A549 (cell line): Measurements from ENCODE around the gene HSD11B2. TPM values are rescaled to one million over a fixed set of nuclear protein-coding genes. Genes with fewer than 3 reads are reported as not detected.

ENCODE experiments used
- ATAC-seq, 2 experiments: fragments of 200-7000 bp in 1 of 2; fragments of >200 bp in 1 of 2; cut with Nextera tagmentation in 1 of 2; cut with Tn5 transposase in 1 of 2; 3 replicates each; pipeline versions ENCODE4 v1.8.0 to v1.9.1; 2018 to 2020; ENCODE audit warnings: mild to moderate bottlenecking in 1 of 2, moderate library complexity in 1 of 2
- CTCF ChIA-PET: fragments of 300-600 bp; sonication (Branson Sonifier 250); formaldehyde crosslinking; extraction: SDS; loops from one replicate; lab custom pipeline; 2021; ENCODE audit warnings: antibody characterized with exemption, inconsistent platforms; lab: Yijun Ruan, JAX
- POLR2A ChIA-PET: fragments of 350-600 bp; formaldehyde crosslinking; extraction: SDS; loops from one replicate; lab custom pipeline; 2021; ENCODE audit warnings: antibody characterized with exemption, inconsistent platforms; lab: Yijun Ruan, JAX
- DNase-seq, 2 experiments: peaks; one replicate each; pipeline versions ENCODE4 v3.0.0 to v3.0.0-alpha.2; 2011 to 2016; ENCODE audit warnings: low read depth in 1 of 2, low spot score in 1 of 2
- FAIRE-seq: peaks from 2 replicates; lab custom pipeline; 2011; peaks lifted over from hg19 to GRCh38; lab: Jason Lieb, UNC
- H3K27ac ChIP-seq, 2 experiments: fragments of >200 bp; sonication (Bioruptor Twin); formaldehyde crosslinking; 3 replicates each; pipeline ENCODE4 v1.5.1; 2016 to 2017
- H3K4me1 ChIP-seq: fragments of >200 bp; sonication (Bioruptor Twin); formaldehyde crosslinking; 3 replicates; pipeline ENCODE4 v1.6.1; 2016
- H3K4me2 ChIP-seq: fragments of >200 bp; sonication (Bioruptor Twin); formaldehyde crosslinking; 3 replicates; pipeline ENCODE4 v1.6.1; 2016
- H3K4me3 ChIP-seq: fragments of >200 bp; sonication (Bioruptor Twin); formaldehyde crosslinking; 3 replicates; pipeline ENCODE4 v1.5.1; 2016
- H3K9me3 ChIP-seq: fragments of >200 bp; sonication (Bioruptor Twin); formaldehyde crosslinking; 3 replicates; pipeline ENCODE4 v1.6.1; 2016
- BHLHE40 ChIP-seq: IDR thresholded peaks from 2 replicates; pipeline ENCODE4 v1.6.1; 2012; ENCODE audit warnings: low read depth, low read length, inconsistent platforms
- CBX2 ChIP-seq: fragments of 200-600 bp; sonication (generic); IDR thresholded peaks from 2 replicates; pipeline ENCODE4 v1.6.1; 2016; ENCODE audit warnings: low read depth, mild to moderate bottlenecking, borderline replicate concordance
- EHMT2 ChIP-seq: fragments of 200-600 bp; sonication (generic); IDR thresholded peaks from 2 replicates; pipeline ENCODE4 v1.6.1; 2016; ENCODE audit warnings: antibody characterized with exemption, low read depth, mild to moderate bottlenecking, moderate library complexity
- EP300 ChIP-seq, 2 experiments: fragments of >200 bp; sonication (Bioruptor Twin); formaldehyde crosslinking; IDR thresholded peaks; 2 replicates in 1 of 2; 3 replicates in 1 of 2; pipeline ENCODE4 v1.6.1; 2016 to 2017
- FOSB ChIP-seq: fragments of 250-450 bp; sonication (Bioruptor Pico); IDR thresholded peaks from 2 replicates; pipeline ENCODE4 v1.5.0; 2020; ENCODE audit warnings: mild to moderate bottlenecking, moderate library complexity
- FOXS1 ChIP-seq: fragments of 250-450 bp; sonication (Bioruptor Pico); IDR thresholded peaks from 2 replicates; pipeline ENCODE4 v1.5.0; 2020; ENCODE audit warnings: mild to moderate bottlenecking, moderate library complexity
- HEYL ChIP-seq: fragments of 250-450 bp; sonication (Bioruptor Pico); IDR thresholded peaks from 2 replicates; pipeline ENCODE4 v1.8.0; 2021; ENCODE audit warnings: mild to moderate bottlenecking, moderate library complexity
- HOXA7 ChIP-seq: fragments of 250-450 bp; sonication (Bioruptor Pico); IDR thresholded peaks from 2 replicates; pipeline ENCODE4 v1.5.0; 2020; ENCODE audit warnings: mild to moderate bottlenecking, moderate library complexity
- HOXB5 ChIP-seq: fragments of 250-450 bp; sonication (Bioruptor Pico); IDR thresholded peaks from 2 replicates; pipeline ENCODE4 v1.5.0; 2020; ENCODE audit warnings: mild to moderate bottlenecking, moderate library complexity
- MAFK ChIP-seq: fragments of 450-650 bp; IDR thresholded peaks from 2 replicates; pipeline ENCODE4 v1.6.1; 2014; ENCODE audit not compliant: partially characterized antibody
- NPAS2 ChIP-seq: fragments of 250-450 bp; sonication (Bioruptor Pico); IDR thresholded peaks from 2 replicates; pipeline ENCODE4 v1.8.0; 2022; ENCODE audit warnings: mild to moderate bottlenecking, moderate library complexity, borderline replicate concordance
- NR3C1 ChIP-seq: fragments of >200 bp; sonication (Bioruptor Twin); formaldehyde crosslinking; IDR thresholded peaks from 3 replicates; pipeline ENCODE4 v1.6.1; 2017
- PHF8 ChIP-seq: fragments of 200-600 bp; sonication (generic); IDR thresholded peaks from 2 replicates; pipeline ENCODE4 v1.6.1; 2016; ENCODE audit warnings: low read depth, mild to moderate bottlenecking, antibody characterized with exemption, moderate library complexity, borderline replicate concordance
- POLR2AphosphoS2 ChIP-seq: conservative IDR thresholded peaks from 2 replicates; pipeline ENCODE4 v1.6.1; 2012; ENCODE audit warnings: low read length, improper control_type of control experiment, inconsistent platforms
- RAD21 ChIP-seq, 2 experiments: fragments of >200 bp in 1 of 2; sonication (Bioruptor Twin) in 1 of 2; formaldehyde crosslinking in 1 of 2; IDR thresholded peaks in 1 of 2; conservative IDR thresholded peaks in 1 of 2; 2 replicates in 1 of 2; 3 replicates in 1 of 2; pipeline ENCODE4 v1.6.1; 2012 to 2018; ENCODE audit warnings: inconsistent platforms in 1 of 2
- RARB ChIP-seq: fragments of 250-450 bp; sonication (Bioruptor Pico); IDR thresholded peaks from 2 replicates; pipeline ENCODE4 v1.8.0; 2021; ENCODE audit warnings: mild to moderate bottlenecking, moderate library complexity
- RCOR1 ChIP-seq: fragments of 150-350 bp; IDR thresholded peaks from 2 replicates; pipeline ENCODE4 v1.6.1; 2014; ENCODE audit warnings: antibody characterized with exemption, low read length, low read depth
- RNF2 ChIP-seq: fragments of 200-600 bp; sonication (generic); IDR thresholded peaks from 2 replicates; pipeline ENCODE4 v1.6.1; 2016; ENCODE audit warnings: low read depth, mild to moderate bottlenecking, antibody characterized with exemption, moderate library complexity, borderline replicate concordance
- SMC3 ChIP-seq: fragments of >200 bp; sonication (Bioruptor Twin); formaldehyde crosslinking; IDR thresholded peaks from 3 replicates; pipeline ENCODE4 v1.6.1; 2018; ENCODE audit warnings: inconsistent platforms
- SREBF2 ChIP-seq: fragments of 450-650 bp; IDR thresholded peaks from 2 replicates; pipeline ENCODE4 v1.6.1; 2014; ENCODE audit warnings: mild to moderate bottlenecking, moderate library complexity
- TP53 ChIP-seq: fragments of 250-450 bp; sonication (Bioruptor Pico); IDR thresholded peaks from 2 replicates; pipeline ENCODE4 v1.5.0; 2021; ENCODE audit warnings: mild to moderate bottlenecking, moderate library complexity
- WGBS: methylation state at CpG from one replicate; pipeline ENCODE4 v1.1.6; 2017; ENCODE audit errors: missing lambda C conversion rate; 5-methylcytosine and 5-hydroxymethylcytosine counted together
- polyA plus RNA-seq, 4 experiments: library from polyadenylated mRNA; depleted of rRNA in 3 of 4; stranded (reverse); fragments of >200 nt; fragmentation: RNase III in 1 of 4; extraction: RNeasy Plus Mini Kit Qiagen cat#74134 plus additional on column Dnase treatment in 1 of 4; gene quantifications; 2 replicates in 3 of 4; 3 replicates in 1 of 4; pipeline ENCODE4 v1.2.3, GENCODE V29; 2011 to 2017
- TF ChIP-seq, protein P1 (sequence below): fragments of >200 bp; sonication (Bioruptor Twin); formaldehyde crosslinking; IDR thresholded peaks from 3 replicates; pipeline ENCODE4 v1.6.1; 2016
- TF ChIP-seq, protein P2 (sequence below): IDR thresholded peaks from 2 replicates; pipeline ENCODE4 v1.6.1; 2012; ENCODE audit warnings: low read depth, borderline replicate concordance
- TF ChIP-seq, protein P3 (sequence below): fragments of 200-600 bp; sonication (generic); IDR thresholded peaks from 2 replicates; pipeline ENCODE4 v1.6.1; 2016; ENCODE audit warnings: antibody characterized with exemption, mild to moderate bottlenecking, moderate library complexity
- TF ChIP-seq, protein P4 (sequence below): IDR thresholded peaks from 2 replicates; pipeline ENCODE4 v1.6.1; 2012
- TF ChIP-seq, protein P5 (sequence below): fragments of 450-650 bp; IDR thresholded peaks from 2 replicates; pipeline ENCODE4 v1.6.1; 2014; ENCODE audit warnings: antibody characterized with exemption
- TF ChIP-seq, protein P6 (sequence below): IDR thresholded peaks from 2 replicates; pipeline ENCODE4 v1.6.1; 2012

HSD11B2 gene
- polyA plus RNA-seq, 2 of the 4 experiments (the other 2 are of a cell fraction): 0.53 to 1.6 TPM

DNA sequence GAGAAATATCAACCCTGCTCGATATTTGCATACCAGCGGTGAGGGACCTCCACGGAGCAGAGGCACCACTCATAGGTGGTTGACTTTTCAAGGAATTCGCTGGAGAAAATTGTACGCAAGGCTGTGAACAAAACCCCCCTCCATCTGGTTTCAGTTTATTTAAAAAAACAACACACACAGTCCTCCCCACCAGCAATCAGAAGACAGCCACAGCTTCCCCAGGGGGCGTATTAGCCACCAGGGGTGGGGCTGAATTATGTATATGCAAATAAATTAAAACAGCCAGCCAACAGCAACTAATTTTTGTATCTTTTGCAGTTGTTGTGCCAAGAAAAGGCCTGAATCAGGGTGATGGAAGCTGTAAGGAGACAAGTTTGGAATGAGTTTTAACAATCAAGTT is 5.9 kb upstream of the HSD11B2 start:
- ATAC-seq (no peak), FAIRE-seq (no peak), DNase-seq (no peak)
- Histone ChIP-seq H3K4me1 (0 out of 3 replicates have a peak, but pooled peaks cover under 1% of the 10 kb centered on the region), H3K4me3 (no peak overlapping the region), H3K9me3 (no peaks in the 10 kb centered on the region), H3K4me2 (no peak overlapping the region), H3K27ac (no peak overlapping the region)
- TF ChIP-seq RNF2 (no peak), EHMT2 (no peak), BHLHE40 (no peak), NR3C1 (no peak), CBX2 (no peak), RCOR1 (no peak), FOSB (CRISPR knock-in tag) (no peak), EP300 (IDR thresholded peaks at IDR 0.05) (no peak), HOXA7 (no peak), HEYL (no peak), FOXS1 (no peak), NPAS2 (CRISPR knock-in tag) (no peak), SMC3 (no peak)
- TF ChIP-seq, protein P1, sequence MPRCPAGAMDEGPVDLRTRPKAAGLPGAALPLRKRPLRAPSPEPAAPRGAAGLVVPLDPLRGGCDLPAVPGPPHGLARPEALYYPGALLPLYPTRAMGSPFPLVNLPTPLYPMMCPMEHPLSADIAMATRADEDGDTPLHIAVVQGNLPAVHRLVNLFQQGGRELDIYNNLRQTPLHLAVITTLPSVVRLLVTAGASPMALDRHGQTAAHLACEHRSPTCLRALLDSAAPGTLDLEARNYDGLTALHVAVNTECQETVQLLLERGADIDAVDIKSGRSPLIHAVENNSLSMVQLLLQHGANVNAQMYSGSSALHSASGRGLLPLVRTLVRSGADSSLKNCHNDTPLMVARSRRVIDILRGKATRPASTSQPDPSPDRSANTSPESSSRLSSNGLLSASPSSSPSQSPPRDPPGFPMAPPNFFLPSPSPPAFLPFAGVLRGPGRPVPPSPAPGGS: no peak
- TF ChIP-seq, protein P2, sequence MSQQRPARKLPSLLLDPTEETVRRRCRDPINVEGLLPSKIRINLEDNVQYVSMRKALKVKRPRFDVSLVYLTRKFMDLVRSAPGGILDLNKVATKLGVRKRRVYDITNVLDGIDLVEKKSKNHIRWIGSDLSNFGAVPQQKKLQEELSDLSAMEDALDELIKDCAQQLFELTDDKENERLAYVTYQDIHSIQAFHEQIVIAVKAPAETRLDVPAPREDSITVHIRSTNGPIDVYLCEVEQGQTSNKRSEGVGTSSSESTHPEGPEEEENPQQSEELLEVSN: no peak
- WGBS: 74% methylated on average over 6 of the region's 6 CpGs
- POLR2A ChIA-PET: no interaction called here
- CTCF ChIA-PET: interaction anchor here (0.7 to 10.9 kb wide), 9 partner anchors 7 to 165 kb away, joined by 3 to 207 read pairs (median 16); partner anchors contain the start of genes ATP6V0D1, KCTD19, LRRC36 and ZDHHC1

DNA sequence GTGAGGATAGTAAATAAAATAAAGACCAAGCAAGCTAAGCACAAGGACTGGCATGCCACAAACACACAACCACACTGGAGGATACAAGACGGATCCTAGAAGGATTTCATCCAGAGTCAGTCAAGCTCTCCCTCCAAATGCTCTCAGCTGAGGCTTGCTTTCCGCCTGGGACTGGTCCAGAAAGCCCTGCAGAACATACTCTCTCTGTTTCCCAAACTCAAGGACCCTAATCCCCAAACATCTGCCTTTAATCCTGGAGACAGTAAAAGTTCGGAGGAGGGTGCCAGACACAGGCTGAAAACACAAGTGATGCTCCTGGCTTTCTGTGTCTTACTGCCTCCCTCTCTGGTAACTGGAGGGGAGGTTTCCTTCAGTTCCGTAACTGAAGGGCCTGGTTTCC is 5.3 kb upstream of the HSD11B2 start:
- Histone ChIP-seq H3K4me3 (no peak overlapping the region), H3K27ac (no peak overlapping the region), H3K4me1 (0 out of 3 replicates have a peak, but pooled peaks cover 3% of the 10 kb centered on the region), H3K4me2 (no peak overlapping the region), H3K9me3 (no peaks in the 10 kb centered on the region)
- ATAC-seq (no peak), FAIRE-seq (no peak), DNase-seq (no peak)
- CTCF ChIA-PET: interaction anchor here (1.1 to 10.9 kb wide), 9 partner anchors 8 to 166 kb away, joined by 3 to 207 read pairs (median 16); partner anchors contain the start of genes ATP6V0D1, KCTD19, LRRC36 and ZDHHC1
- POLR2A ChIA-PET: no interaction called here
- 66% methylated on average over 4 of the region's 4 CpGs for WGBS
- TF ChIP-seq, protein P2: no peak
- TF ChIP-seq RARB (CRISPR knock-in tag) (no peak), MAFK (no peak), FOXS1 (no peak), EP300 (IDR thresholded peaks at IDR 0.05) (no peak), BHLHE40 (no peak), HEYL (no peak), SREBF2 (no peak), POLR2AphosphoS2 (no peak), PHF8 (no peak), RAD21 (conservative IDR thresholded peaks at IDR 0.05 in 1 of 2, IDR thresholded peaks at IDR 0.05 in 1 of 2) (no peak), TP53 (CRISPR knock-in tag) (no peak), HOXB5 (CRISPR knock-in tag) (no peak)
- TF ChIP-seq, protein P3, sequence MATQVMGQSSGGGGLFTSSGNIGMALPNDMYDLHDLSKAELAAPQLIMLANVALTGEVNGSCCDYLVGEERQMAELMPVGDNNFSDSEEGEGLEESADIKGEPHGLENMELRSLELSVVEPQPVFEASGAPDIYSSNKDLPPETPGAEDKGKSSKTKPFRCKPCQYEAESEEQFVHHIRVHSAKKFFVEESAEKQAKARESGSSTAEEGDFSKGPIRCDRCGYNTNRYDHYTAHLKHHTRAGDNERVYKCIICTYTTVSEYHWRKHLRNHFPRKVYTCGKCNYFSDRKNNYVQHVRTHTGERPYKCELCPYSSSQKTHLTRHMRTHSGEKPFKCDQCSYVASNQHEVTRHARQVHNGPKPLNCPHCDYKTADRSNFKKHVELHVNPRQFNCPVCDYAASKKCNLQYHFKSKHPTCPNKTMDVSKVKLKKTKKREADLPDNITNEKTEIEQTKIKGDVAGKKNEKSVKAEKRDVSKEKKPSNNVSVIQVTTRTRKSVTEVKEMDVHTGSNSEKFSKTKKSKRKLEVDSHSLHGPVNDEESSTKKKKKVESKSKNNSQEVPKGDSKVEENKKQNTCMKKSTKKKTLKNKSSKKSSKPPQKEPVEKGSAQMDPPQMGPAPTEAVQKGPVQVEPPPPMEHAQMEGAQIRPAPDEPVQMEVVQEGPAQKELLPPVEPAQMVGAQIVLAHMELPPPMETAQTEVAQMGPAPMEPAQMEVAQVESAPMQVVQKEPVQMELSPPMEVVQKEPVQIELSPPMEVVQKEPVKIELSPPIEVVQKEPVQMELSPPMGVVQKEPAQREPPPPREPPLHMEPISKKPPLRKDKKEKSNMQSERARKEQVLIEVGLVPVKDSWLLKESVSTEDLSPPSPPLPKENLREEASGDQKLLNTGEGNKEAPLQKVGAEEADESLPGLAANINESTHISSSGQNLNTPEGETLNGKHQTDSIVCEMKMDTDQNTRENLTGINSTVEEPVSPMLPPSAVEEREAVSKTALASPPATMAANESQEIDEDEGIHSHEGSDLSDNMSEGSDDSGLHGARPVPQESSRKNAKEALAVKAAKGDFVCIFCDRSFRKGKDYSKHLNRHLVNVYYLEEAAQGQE: no peak
- TF ChIP-seq, protein P4, sequence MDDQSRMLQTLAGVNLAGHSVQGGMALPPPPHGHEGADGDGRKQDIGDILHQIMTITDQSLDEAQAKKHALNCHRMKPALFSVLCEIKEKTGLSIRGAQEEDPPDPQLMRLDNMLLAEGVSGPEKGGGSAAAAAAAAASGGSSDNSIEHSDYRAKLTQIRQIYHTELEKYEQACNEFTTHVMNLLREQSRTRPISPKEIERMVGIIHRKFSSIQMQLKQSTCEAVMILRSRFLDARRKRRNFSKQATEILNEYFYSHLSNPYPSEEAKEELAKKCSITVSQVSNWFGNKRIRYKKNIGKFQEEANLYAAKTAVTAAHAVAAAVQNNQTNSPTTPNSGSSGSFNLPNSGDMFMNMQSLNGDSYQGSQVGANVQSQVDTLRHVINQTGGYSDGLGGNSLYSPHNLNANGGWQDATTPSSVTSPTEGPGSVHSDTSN: no peak
- TF ChIP-seq, protein P5, sequence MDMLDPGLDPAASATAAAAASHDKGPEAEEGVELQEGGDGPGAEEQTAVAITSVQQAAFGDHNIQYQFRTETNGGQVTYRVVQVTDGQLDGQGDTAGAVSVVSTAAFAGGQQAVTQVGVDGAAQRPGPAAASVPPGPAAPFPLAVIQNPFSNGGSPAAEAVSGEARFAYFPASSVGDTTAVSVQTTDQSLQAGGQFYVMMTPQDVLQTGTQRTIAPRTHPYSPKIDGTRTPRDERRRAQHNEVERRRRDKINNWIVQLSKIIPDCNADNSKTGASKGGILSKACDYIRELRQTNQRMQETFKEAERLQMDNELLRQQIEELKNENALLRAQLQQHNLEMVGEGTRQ: no peak
- TF ChIP-seq, protein P6, sequence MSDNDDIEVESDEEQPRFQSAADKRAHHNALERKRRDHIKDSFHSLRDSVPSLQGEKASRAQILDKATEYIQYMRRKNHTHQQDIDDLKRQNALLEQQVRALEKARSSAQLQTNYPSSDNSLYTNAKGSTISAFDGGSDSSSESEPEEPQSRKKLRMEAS: no peak
